HepG2 (cell line): ENCODE data around the gene SMAP1. TPM values are rescaled to one million over a fixed set of nuclear protein-coding genes. Genes with fewer than 3 reads are reported as not detected.
A peak's percentile ranks its signal among the peaks of the same experiment; 100 is the strongest.

ENCODE experiments used
- EHMT2 ChIP-seq: fragments of 200-600 bp; sonication (generic); IDR thresholded peaks from 2 replicates; pipeline ENCODE4 v1.7.0; 2017; ENCODE audit warnings: antibody characterized with exemption, low read depth, low read length, borderline replicate concordance
- FOXO4 ChIP-seq: sonication (generic); formaldehyde crosslinking; conservative IDR thresholded peaks from 2 replicates; pipeline ENCODE4 v1.8.1; 2023; ENCODE audit warnings: missing genetic modification reagents
- HIC2 ChIP-seq: sonication (generic); formaldehyde crosslinking; IDR thresholded peaks from 2 replicates; pipeline ENCODE4 v1.9.0; 2022; ENCODE audit warnings: low read depth, missing genetic modification reagents
- HNRNPUL1 ChIP-seq: fragments of 200-400 bp; formaldehyde crosslinking; IDR thresholded peaks from 2 replicates; pipeline ENCODE4 v1.6.1; 2017; ENCODE audit warnings: low read depth, mild to moderate bottlenecking, low read length, moderate library complexity
- IKZF1 ChIP-seq: fragments of 450-650 bp; IDR thresholded peaks from 2 replicates; pipeline ENCODE4 v1.7.1; 2016
- MIXL1 ChIP-seq: IDR thresholded peaks from 2 replicates; pipeline ENCODE4 v1.6.1; 2016
- TEAD2 ChIP-seq: sonication (generic); formaldehyde crosslinking; IDR thresholded peaks from 2 replicates; pipeline ENCODE4 v1.9.0; 2021; ENCODE audit warnings: missing genetic modification reagents
- THYN1 ChIP-seq: sonication (generic); formaldehyde crosslinking; IDR thresholded peaks from 2 replicates; pipeline ENCODE4 v1.8.1; 2023; ENCODE audit warnings: low read depth, mild to moderate bottlenecking, moderate library complexity, missing genetic modification reagents, borderline replicate concordance
- ZGPAT ChIP-seq: IDR thresholded peaks from 2 replicates; pipeline ENCODE4 v1.6.1; 2016; ENCODE audit warnings: mild to moderate bottlenecking
- ZNF280D ChIP-seq: sonication (generic); formaldehyde crosslinking; IDR thresholded peaks from 2 replicates; pipeline ENCODE4 v1.5.1; 2020; ENCODE audit warnings: mild to moderate bottlenecking, missing genetic modification reagents
- ZNF564 ChIP-seq: sonication (generic); formaldehyde crosslinking; IDR thresholded peaks from 2 replicates; pipeline ENCODE4 v1.8.1; 2023; ENCODE audit warnings: mild to moderate bottlenecking, missing genetic modification reagents
- ZSCAN21 ChIP-seq: sonication (generic); formaldehyde crosslinking; IDR thresholded peaks from 2 replicates; pipeline ENCODE4 v1.8.0; 2022; ENCODE audit warnings: mild to moderate bottlenecking, missing genetic modification reagents, moderate library complexity, borderline replicate concordance
- polyA plus RNA-seq, 8 experiments: library from polyadenylated mRNA; depleted of rRNA in 3 of 8; stranded (reverse) in 7 of 8; unstranded in 1 of 8; fragments of >200 nt; fragmentation: Illumina TruSeq in 4 of 8; extraction: Trizol in 4 of 8; gene quantifications; 2 replicates each; pipeline versions ENCODE4 v1.2.1 to v1.2.3, GENCODE V29; 2011 to 2016; ENCODE audit warnings: low read depth in 4 of 8, missing spikeins in 1 of 8, mixed read lengths in 1 of 8; ENCODE audit not compliant: insufficient read depth in 1 of 8
- total RNA-seq, 5 experiments: library from RNA; depleted of rRNA; stranded (reverse); fragments of >200 nt; fragmentation: Illumina TruSeq; extraction: Trizol; gene quantifications; 2 replicates each; pipeline ENCODE4 v1.2.3, GENCODE V29; 2016; ENCODE audit warnings: low read depth in 1 of 5
- TF ChIP-seq, protein P1 (sequence below): IDR thresholded peaks from 2 replicates; pipeline ENCODE4 v1.6.1; 2012; ENCODE audit warnings: low read length, improper control_type of control experiment
- TF ChIP-seq, protein P2 (sequence below): sonication (generic); formaldehyde crosslinking; conservative IDR thresholded peaks from 2 replicates; pipeline ENCODE4 v1.4.0; 2020; ENCODE audit warnings: missing genetic modification reagents

The SMAP1 gene
- total and polyA plus RNA-seq, 2 of the 13 experiments (the other 11 are each of a cell fraction or from before 2014, with no cell fraction given) = 13.4 to 17.8 TPM

DNA sequence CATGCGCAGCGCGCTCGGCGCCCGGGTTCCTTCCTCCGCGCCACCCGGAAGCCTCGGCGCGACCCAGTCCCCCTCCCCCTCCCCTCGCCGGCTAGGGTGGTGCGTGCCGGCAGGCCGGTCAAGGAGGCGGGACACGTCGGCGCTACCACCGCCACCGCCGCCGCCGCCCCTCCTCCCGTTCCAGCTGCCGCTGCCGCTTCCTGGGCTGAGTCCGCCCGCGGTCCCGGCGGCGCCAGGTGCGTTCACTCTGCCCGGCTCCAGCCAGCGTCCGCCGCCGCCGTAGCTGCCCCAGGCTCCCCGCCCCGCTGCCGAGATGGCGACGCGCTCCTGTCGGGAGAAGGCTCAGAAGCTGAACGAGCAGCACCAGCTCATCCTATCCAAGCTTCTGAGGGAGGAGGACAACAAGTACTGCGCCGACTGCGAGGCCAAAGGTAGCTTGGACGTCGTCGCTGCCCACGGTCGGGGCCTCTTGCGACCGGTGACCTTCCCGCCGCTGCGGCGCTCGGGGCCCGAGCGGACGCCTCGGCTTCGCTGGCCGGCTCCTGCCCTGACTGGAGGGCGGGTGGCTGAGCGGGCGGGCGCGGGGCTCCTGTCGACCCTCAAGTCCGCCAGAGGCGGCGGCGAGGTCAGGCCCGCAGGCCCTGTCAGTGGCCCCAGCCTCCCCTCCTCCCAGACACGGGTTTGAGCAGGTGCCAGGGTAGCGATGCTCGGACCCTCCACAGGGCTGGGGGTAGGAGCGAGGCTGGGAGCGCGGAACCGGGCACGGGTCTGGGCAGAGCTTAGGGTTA lies at the start of gene SMAP1 (continued):
- peak; percentile 58; the same call in 1 of the 2 replicates for TF ChIP-seq ZGPAT (CRISPR knock-in tag)
- TF ChIP-seq THYN1 (CRISPR knock-in tag) = no peak
- TF ChIP-seq, protein P1, sequence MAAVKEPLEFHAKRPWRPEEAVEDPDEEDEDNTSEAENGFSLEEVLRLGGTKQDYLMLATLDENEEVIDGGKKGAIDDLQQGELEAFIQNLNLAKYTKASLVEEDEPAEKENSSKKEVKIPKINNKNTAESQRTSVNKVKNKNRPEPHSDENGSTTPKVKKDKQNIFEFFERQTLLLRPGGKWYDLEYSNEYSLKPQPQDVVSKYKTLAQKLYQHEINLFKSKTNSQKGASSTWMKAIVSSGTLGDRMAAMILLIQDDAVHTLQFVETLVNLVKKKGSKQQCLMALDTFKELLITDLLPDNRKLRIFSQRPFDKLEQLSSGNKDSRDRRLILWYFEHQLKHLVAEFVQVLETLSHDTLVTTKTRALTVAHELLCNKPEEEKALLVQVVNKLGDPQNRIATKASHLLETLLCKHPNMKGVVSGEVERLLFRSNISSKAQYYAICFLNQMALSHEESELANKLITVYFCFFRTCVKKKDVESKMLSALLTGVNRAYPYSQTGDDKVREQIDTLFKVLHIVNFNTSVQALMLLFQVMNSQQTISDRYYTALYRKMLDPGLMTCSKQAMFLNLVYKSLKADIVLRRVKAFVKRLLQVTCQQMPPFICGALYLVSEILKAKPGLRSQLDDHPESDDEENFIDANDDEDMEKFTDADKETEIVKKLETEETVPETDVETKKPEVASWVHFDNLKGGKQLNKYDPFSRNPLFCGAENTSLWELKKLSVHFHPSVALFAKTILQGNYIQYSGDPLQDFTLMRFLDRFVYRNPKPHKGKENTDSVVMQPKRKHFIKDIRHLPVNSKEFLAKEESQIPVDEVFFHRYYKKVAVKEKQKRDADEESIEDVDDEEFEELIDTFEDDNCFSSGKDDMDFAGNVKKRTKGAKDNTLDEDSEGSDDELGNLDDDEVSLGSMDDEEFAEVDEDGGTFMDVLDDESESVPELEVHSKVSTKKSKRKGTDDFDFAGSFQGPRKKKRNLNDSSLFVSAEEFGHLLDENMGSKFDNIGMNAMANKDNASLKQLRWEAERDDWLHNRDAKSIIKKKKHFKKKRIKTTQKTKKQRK = no peak
- 0 out of 2 replicates have a peak, but pooled peaks have one; percentile 3 for TF ChIP-seq MIXL1 (CRISPR knock-in tag)
- no peak for TF ChIP-seq HNRNPUL1
- no peak for TF ChIP-seq ZNF280D (CRISPR knock-in tag)
- TF ChIP-seq, protein P2, sequence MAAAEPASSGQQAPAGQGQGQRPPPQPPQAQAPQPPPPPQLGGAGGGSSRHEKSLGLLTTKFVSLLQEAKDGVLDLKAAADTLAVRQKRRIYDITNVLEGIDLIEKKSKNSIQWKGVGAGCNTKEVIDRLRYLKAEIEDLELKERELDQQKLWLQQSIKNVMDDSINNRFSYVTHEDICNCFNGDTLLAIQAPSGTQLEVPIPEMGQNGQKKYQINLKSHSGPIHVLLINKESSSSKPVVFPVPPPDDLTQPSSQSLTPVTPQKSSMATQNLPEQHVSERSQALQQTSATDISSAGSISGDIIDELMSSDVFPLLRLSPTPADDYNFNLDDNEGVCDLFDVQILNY (CRISPR knock-in tag) = 0 out of 2 replicates have a peak, but pooled peaks have one; percentile 19
- no peak; the same call in 1 of the 2 replicates for TF ChIP-seq HIC2 (CRISPR knock-in tag)
- TF ChIP-seq EHMT2 = no peak
- TF ChIP-seq ZNF564 (CRISPR knock-in tag) = no peak
- no peak for TF ChIP-seq TEAD2 (CRISPR knock-in tag)
- no peak for TF ChIP-seq FOXO4 (CRISPR knock-in tag)
- TF ChIP-seq ZSCAN21 (CRISPR knock-in tag) = peak; percentile 95
- no peak for TF ChIP-seq IKZF1
